Activated CD8-positive, alpha-beta memory T cell treated with anti-CD3 and anti-CD28 coated beads, Interleukin-2, amount 10 ng/mL, durations not matched to agents 7 days and 5 days (primary cell): ENCODE measurements around the gene TSR3. TPM values are rescaled to one million over a fixed set of nuclear protein-coding genes. Genes with fewer than 3 reads are reported as not detected.

Experiments used
- ATAC-seq: fragments of 150-1000 bp; cut with Tn5 transposase; one replicate; pipeline ENCODE4 v1.10.0; 2021; ENCODE audit warnings: moderate library complexity
- CTCF ChIA-PET: fragments of 350-600 bp; sonication (Branson Sonifier 250); formaldehyde crosslinking; loops from one replicate; lab custom pipeline; 2021; ENCODE audit warnings: antibody characterized with exemption; lab: Charles Lee
- DNase-seq: peaks from one replicate; pipeline ENCODE4 v3.0.0-alpha.2; 2020
- H3K27ac Mint-ChIP-seq: one replicate; pipeline ENCODE4 v1.8.0; 2021; ENCODE audit warnings: mild to moderate bottlenecking, mixed read lengths
- H3K27me3 Mint-ChIP-seq: one replicate; pipeline ENCODE4 v1.8.0; 2021; ENCODE audit warnings: mixed read lengths
- H3K36me3 Mint-ChIP-seq: one replicate; pipeline ENCODE4 v1.8.0; 2021; ENCODE audit warnings: mild to moderate bottlenecking, mixed read lengths
- H3K4me1 Mint-ChIP-seq: one replicate; pipeline ENCODE4 v1.8.0; 2021; ENCODE audit warnings: mixed read lengths
- H3K4me3 Mint-ChIP-seq: one replicate; pipeline ENCODE4 v1.8.0; 2021; ENCODE audit warnings: mild to moderate bottlenecking, moderate library complexity, mixed read lengths
- H3K9me3 Mint-ChIP-seq: one replicate; pipeline ENCODE4 v1.8.0; 2022; ENCODE audit warnings: low read depth, mixed read lengths
- total RNA-seq, 2 experiments: library from RNA; stranded (reverse); gene quantifications; one replicate each; pipeline ENCODE4 v1.2.3, GENCODE V29; 2021

Gene TSR3
- total RNA-seq, 2 experiments from 2014 or later, result 52.9 to 57.8 TPM

GRCh38 chr16:1308036-1308976, 43.4 kb downstream of the TSR3 start:
- peak overlapping the region; percentile 83 for H3K27ac Mint-ChIP-seq
- peaks cover 55% of the 10 kb centered on the region for H3K4me1 Mint-ChIP-seq
- H3K4me3 Mint-ChIP-seq, result peak overlapping the region; percentile 76
- ATAC-seq (peak; percentile 0), DNase-seq (no peak)
- H3K36me3 Mint-ChIP-seq, result peaks cover 12% of the 10 kb centered on the region
- CTCF ChIA-PET, result interaction anchor here (1.1 to 1.4 kb wide), 2 partner anchors 7 to 24 kb away, joined by 3 to 5 read pairs; no protein-coding TSS in a partner anchor
- no peaks in the 10 kb centered on the region for H3K27me3 Mint-ChIP-seq
- no peaks in the 10 kb centered on the region for H3K9me3 Mint-ChIP-seq

- H3K27ac Mint-ChIP-seq, result peak overlapping the region; percentile 67
- H3K27me3 Mint-ChIP-seq, result no peaks in the 10 kb centered on the region
- H3K36me3 Mint-ChIP-seq, result peaks cover 10% of the 10 kb centered on the region
- no peak overlapping the region for H3K4me3 Mint-ChIP-seq
- H3K4me1 Mint-ChIP-seq, result peaks cover 51% of the 10 kb centered on the region
- ATAC-seq (no peak), DNase-seq (no peak)
- CTCF ChIA-PET, result interaction anchor here (1.4 kb wide), 1 partner anchor 400 kb away, joined by 6 read pairs; the partner anchor contains the start of gene MAPK8IP3
- no peaks in the 10 kb centered on the region for H3K9me3 Mint-ChIP-seq
These were observed 45.3 kb downstream of the TSR3 start for GRCh38 chr16:1306334-1306733.

GRCh38 chr16:1305823-1306222, 45.9 kb downstream of the TSR3 start:
- DNase-seq (no peak), ATAC-seq (no peak)
- H3K4me3 Mint-ChIP-seq, result no peak overlapping the region
- peaks cover 7% of the 10 kb centered on the region for H3K36me3 Mint-ChIP-seq
- no peaks in the 10 kb centered on the region for H3K9me3 Mint-ChIP-seq
- no peaks in the 10 kb centered on the region for H3K27me3 Mint-ChIP-seq
- CTCF ChIA-PET, result interaction anchor here (1.1 to 1.4 kb wide), 2 partner anchors 9 to 401 kb away, joined by 4 to 6 read pairs; partner anchors contain the start of gene MAPK8IP3
- no peak overlapping the region for H3K27ac Mint-ChIP-seq
- peaks cover 46% of the 10 kb centered on the region for H3K4me1 Mint-ChIP-seq

- no peak overlapping the region for H3K4me3 Mint-ChIP-seq
- ATAC-seq (no peak), DNase-seq (no peak)
- H3K27ac Mint-ChIP-seq, result no peak overlapping the region
- no peaks in the 10 kb centered on the region for H3K9me3 Mint-ChIP-seq
- H3K27me3 Mint-ChIP-seq, result peaks cover 4% of the 10 kb centered on the region
- CTCF ChIA-PET, result interaction anchor here (0.6 to 2.7 kb wide), 9 partner anchors 7 to 422 kb away, joined by 3 to 10 read pairs (median 3); partner anchors contain the start of genes MAPK8IP3 and UBE2I
- H3K4me1 Mint-ChIP-seq, result peaks cover 38% of the 10 kb centered on the region
- no peaks in the 10 kb centered on the region for H3K36me3 Mint-ChIP-seq
These were observed 50.1 kb downstream of the TSR3 start for GRCh38 chr16:1301562-1301961.

GRCh38 chr16:1300664-1301476, 50.8 kb downstream of the TSR3 start:
- H3K27me3 Mint-ChIP-seq, result peaks cover 4% of the 10 kb centered on the region
- DNase-seq (peak; percentile 84), ATAC-seq (peak; percentile 77)
- H3K4me1 Mint-ChIP-seq, result peaks cover 32% of the 10 kb centered on the region
- H3K27ac Mint-ChIP-seq, result no peak overlapping the region
- CTCF ChIA-PET, result interaction anchor here (0.6 to 2.7 kb wide), 11 partner anchors 7 to 423 kb away, joined by 3 to 10 read pairs (median 3); partner anchors contain the start of genes MAPK8IP3 and UBE2I
- H3K9me3 Mint-ChIP-seq, result no peaks in the 10 kb centered on the region
- no peaks in the 10 kb centered on the region for H3K36me3 Mint-ChIP-seq
- no peak overlapping the region for H3K4me3 Mint-ChIP-seq

- peaks cover 30% of the 10 kb centered on the region for H3K4me1 Mint-ChIP-seq
- no peak overlapping the region for H3K4me3 Mint-ChIP-seq
- H3K36me3 Mint-ChIP-seq, result no peaks in the 10 kb centered on the region
- ATAC-seq, result no peak
- no peak overlapping the region for H3K27ac Mint-ChIP-seq
- H3K9me3 Mint-ChIP-seq, result no peaks in the 10 kb centered on the region
- H3K27me3 Mint-ChIP-seq, result peaks cover 7% of the 10 kb centered on the region
- DNase-seq, result no peak
- CTCF ChIA-PET, result interaction anchor here (1.3 to 2.7 kb wide), 5 partner anchors 10 to 424 kb away, joined by 3 to 10 read pairs (median 5); partner anchors contain the start of gene MAPK8IP3
These were observed 51.8 kb downstream of the TSR3 start for GRCh38 chr16:1299868-1300203.

Other genes starting within 250 kb of the TSR3 start
- 1 to 10 TPM in 1 of 2 experiments, under 1 TPM in 1; 0.37 to 1.3 TPM for gene CACNA1H, start 198.8 kb downstream of the TSR3 start, total RNA-seq
- gene TPSG1, start 126.6 kb downstream of the TSR3 start, total RNA-seq, result not detected
- gene TPSB2, start 121.7 kb downstream of the TSR3 start, total RNA-seq, result not detected
- not detected for gene TPSAB1, start 111.2 kb downstream of the TSR3 start, total RNA-seq
- not detected for gene TPSD1, start 95.8 kb downstream of the TSR3 start, total RNA-seq
- gene UBE2I, start 42.2 kb downstream of the TSR3 start, total RNA-seq, result 100 to 1,000 TPM; 224 to 253 TPM
- under 1 TPM; 0.45 to 0.53 TPM for gene BAIAP3, start 18.2 kb downstream of the TSR3 start, total RNA-seq
- gene GNPTG, start 53 bp upstream of the TSR3 start, total RNA-seq, result 10 to 100 TPM; 29.3 to 33.0 TPM
- gene UNKL, start 62.8 kb upstream of the TSR3 start, total RNA-seq, result 10 to 100 TPM; 30.1 to 43.0 TPM
- gene UQCC4, start 68.9 kb upstream of the TSR3 start, total RNA-seq, result 10 to 100 TPM; 15.7 to 18.5 TPM
- gene PERCC1, start 79.2 kb upstream of the TSR3 start, total RNA-seq, result under 1 TPM in 1 of 2 experiments, not detected in 1; 0.33 TPM
- 1 to 10 TPM; 2.0 to 2.9 TPM for gene CCDC154, start 92.7 kb upstream of the TSR3 start, total RNA-seq
- 10 to 100 TPM; 53.0 to 60.5 TPM for gene CLCN7, start 123.2 kb upstream of the TSR3 start, total RNA-seq
- gene PTX4, start 137.1 kb upstream of the TSR3 start, total RNA-seq, result not detected
- 10 to 100 TPM; 60.7 to 63.8 TPM for gene TELO2, start 141.5 kb upstream of the TSR3 start, total RNA-seq
- gene TMEM204, start 181.8 kb upstream of the TSR3 start, total RNA-seq, result 10 to 100 TPM; 34.7 to 37.1 TPM